ENCODE measurements around the gene SAP130. TPM values are rescaled to one million over a fixed set of nuclear protein-coding genes. Genes with fewer than 3 reads are reported as not detected.

The SAP130 gene
- total RNA-seq, 1 experiment from 2014 or later, result 45.6 TPM

DNA sequence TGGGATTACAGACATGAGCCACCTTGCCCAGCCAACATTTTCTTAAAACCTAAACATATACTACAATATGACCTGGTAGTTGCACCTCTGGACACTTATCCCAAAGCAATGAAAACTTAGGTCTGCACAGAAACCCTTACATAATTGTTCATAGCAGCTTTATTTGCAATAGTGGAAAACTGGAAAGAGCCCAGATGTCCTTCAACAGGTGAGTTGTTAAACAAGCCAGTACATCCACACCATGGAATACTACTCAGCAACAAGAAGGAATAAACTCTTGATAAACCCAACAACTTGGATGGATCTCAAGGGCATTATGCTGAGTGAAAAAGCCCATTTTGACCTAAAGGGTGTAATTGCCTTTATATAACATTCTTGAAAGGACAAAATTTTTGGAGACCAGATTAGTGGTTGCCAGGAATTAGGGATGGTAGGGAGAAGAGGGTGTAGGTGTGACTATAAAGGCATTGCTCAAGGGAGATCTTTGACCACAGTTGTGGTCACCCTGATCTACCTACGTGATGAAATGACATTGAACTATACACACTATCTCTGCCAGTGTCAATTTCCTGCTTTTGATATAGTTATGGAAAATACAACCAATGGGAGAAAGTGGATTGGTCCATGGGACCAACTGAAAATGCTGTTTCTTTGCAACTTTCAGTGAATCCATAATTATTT is 130.2 kb downstream of the SAP130 start:
- H3K4me2 ChIP-seq (ENCODE audit: insufficient read depth, insufficient read length, low read length), result no peak overlapping the region
- TF ChIP-seq, protein P1, sequence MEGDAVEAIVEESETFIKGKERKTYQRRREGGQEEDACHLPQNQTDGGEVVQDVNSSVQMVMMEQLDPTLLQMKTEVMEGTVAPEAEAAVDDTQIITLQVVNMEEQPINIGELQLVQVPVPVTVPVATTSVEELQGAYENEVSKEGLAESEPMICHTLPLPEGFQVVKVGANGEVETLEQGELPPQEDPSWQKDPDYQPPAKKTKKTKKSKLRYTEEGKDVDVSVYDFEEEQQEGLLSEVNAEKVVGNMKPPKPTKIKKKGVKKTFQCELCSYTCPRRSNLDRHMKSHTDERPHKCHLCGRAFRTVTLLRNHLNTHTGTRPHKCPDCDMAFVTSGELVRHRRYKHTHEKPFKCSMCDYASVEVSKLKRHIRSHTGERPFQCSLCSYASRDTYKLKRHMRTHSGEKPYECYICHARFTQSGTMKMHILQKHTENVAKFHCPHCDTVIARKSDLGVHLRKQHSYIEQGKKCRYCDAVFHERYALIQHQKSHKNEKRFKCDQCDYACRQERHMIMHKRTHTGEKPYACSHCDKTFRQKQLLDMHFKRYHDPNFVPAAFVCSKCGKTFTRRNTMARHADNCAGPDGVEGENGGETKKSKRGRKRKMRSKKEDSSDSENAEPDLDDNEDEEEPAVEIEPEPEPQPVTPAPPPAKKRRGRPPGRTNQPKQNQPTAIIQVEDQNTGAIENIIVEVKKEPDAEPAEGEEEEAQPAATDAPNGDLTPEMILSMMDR (conservative IDR thresholded peaks at IDR 0.05), result no peak
- H2AK5ac ChIP-seq (ENCODE audit: insufficient read length, low read length), result no peak overlapping the region
- no peaks in the 10 kb centered on the region for H3K27me3 ChIP-seq (ENCODE audit: insufficient read depth, low read length)
- H4K5ac ChIP-seq (ENCODE audit: insufficient read length, low read depth, low read length), result no peak overlapping the region
- H3K23ac ChIP-seq (ENCODE audit: insufficient read length, low read depth, low read length), result no peak overlapping the region
- H3K36me3 Mint-ChIP-seq (ENCODE audit: insufficient read depth in 1 of 3, low read depth in 3 of 3), result peaks cover 0 to 15% (median 2%) of the 10 kb centered on the region in 3 experiments; a peak in 5 of 7 replicates
- H3K79me2 ChIP-seq (ENCODE audit: insufficient read depth, low read length), result no peaks in the 10 kb centered on the region
- no peak overlapping the region for H2BK20ac ChIP-seq (ENCODE audit: low read depth, low read length, poor library complexity, severe bottlenecking)
- H3K9me3 Mint-ChIP-seq, result peaks cover 10 to 12% of the 10 kb centered on the region in 2 experiments
- no peaks in the 10 kb centered on the region for H4K20me1 ChIP-seq (ENCODE audit: control insufficient read depth, insufficient read depth, insufficient read length)
- no peak overlapping the region for H2BK15ac ChIP-seq (ENCODE audit: low read depth, low read length)
- no peaks in the 10 kb centered on the region for H3K23me2 ChIP-seq (ENCODE audit: insufficient read length, low read depth, low read length, poor library complexity, severe bottlenecking)
- no peak overlapping the region for H4K8ac ChIP-seq (replicated peaks; ENCODE audit: insufficient read length, low read depth, low read length)
- H3K79me1 ChIP-seq (ENCODE audit: insufficient read depth, low read depth, low read length, poor library complexity, severe bottlenecking), result no peaks in the 10 kb centered on the region
- H2BK12ac ChIP-seq (ENCODE audit: insufficient read length, low read depth, low read length), result no peak overlapping the region
- H3K27ac Mint-ChIP-seq, result no peak overlapping the region
- no peak overlapping the region for H2AFZ ChIP-seq (ENCODE audit: low read length)
- H2BK120ac ChIP-seq (ENCODE audit: low read depth, low read length, poor library complexity, severe bottlenecking), result no peak overlapping the region
- no peak overlapping the region for H3K14ac ChIP-seq (ENCODE audit: insufficient read depth, low read length)
- H3T11ph ChIP-seq (ENCODE audit: low read length), result no peak overlapping the region
- no peak overlapping the region for H3K4me3 Mint-ChIP-seq
- peaks cover 15 to 19% of the 10 kb centered on the region in 2 experiments for H3K4me1 Mint-ChIP-seq
- no peak overlapping the region for H3K56ac ChIP-seq (ENCODE audit: insufficient read length, low read depth, low read length)
- H3K9ac ChIP-seq (ENCODE audit: extremely low read depth, insufficient read length, low read length), result no peak overlapping the region
- H2BK5ac ChIP-seq (ENCODE audit: insufficient read length, low read length), result no peak overlapping the region
- no peak overlapping the region for H4K91ac ChIP-seq (ENCODE audit: insufficient read length, low read depth, low read length)
- no peak overlapping the region for H3K27ac ChIP-seq (ENCODE audit: insufficient read length, low read depth, low read length)
- no peak overlapping the region for H3K4ac ChIP-seq (ENCODE audit: low read depth, low read length)
- H3K4me1 ChIP-seq (ENCODE audit: insufficient read depth, low read length), result no peaks in the 10 kb centered on the region
- H3K9me3 ChIP-seq (ENCODE audit: control insufficient read depth, low read depth, low read length), result no peaks in the 10 kb centered on the region
- no peak overlapping the region for H3K18ac ChIP-seq (ENCODE audit: insufficient read length, low read depth, low read length)
- WGBS (ENCODE audit: extremely low coverage, insufficient read length, low lambda C conversion rate), result no CpG with 5 or more reads among the region's 1 CpG
- no peak for DNase-seq
- no peaks in the 10 kb centered on the region for H3K27me3 Mint-ChIP-seq (ENCODE audit: low read depth)

Measured in H9 (cell line).